H1 (cell line): ENCODE data around the gene KIF25. TPM values are rescaled to one million over a fixed set of nuclear protein-coding genes. Genes with fewer than 3 reads are reported as not detected.
A peak's percentile ranks its signal among the peaks of the same experiment; 100 is the strongest.

Source experiments
- CTCF ChIA-PET: fragments of 300-600 bp; sonication (Branson Sonifier 250); formaldehyde crosslinking; loops from one replicate; lab custom pipeline; 2021; ENCODE audit not compliant: partially characterized antibody; lab: Charles Lee
- POLR2A ChIA-PET: fragments of 300-600 bp; sonication (Branson Sonifier 250); formaldehyde crosslinking; loops from one replicate; lab custom pipeline; 2021; ENCODE audit warnings: inconsistent platforms; ENCODE audit not compliant: partially characterized antibody; lab: Charles Lee
- DNase-seq, 2 experiments: peaks; one replicate each; pipeline versions ENCODE4 v3.0.0 to v3.0.0-alpha.2; 2010 to 2022; ENCODE audit warnings: low spot score in 2 of 2, low read depth in 1 of 2, mixed read lengths in 1 of 2
- FAIRE-seq: peaks from 2 replicates; lab custom pipeline; 2011; peaks lifted over from hg19 to GRCh38; lab: Jason Lieb, UNC
- H2AFZ ChIP-seq: 2 replicates; pipeline ENCODE4 v1.8.1; 2012; ENCODE audit warnings: low read length, inconsistent platforms
- H2AK5ac ChIP-seq: 2 replicates; pipeline ENCODE4 v1.6.1; 2013; ENCODE audit warnings: low read depth, low read length
- H2BK120ac ChIP-seq: replicated peaks from 2 replicates; pipeline ENCODE3; 2013; ENCODE audit warnings: low read depth, low read length, inconsistent platforms
- H2BK12ac ChIP-seq: 2 replicates; pipeline ENCODE4 v1.6.1; 2013; ENCODE audit warnings: low read depth, low read length
- H2BK15ac ChIP-seq: 2 replicates; pipeline ENCODE4 v1.6.1; 2013; ENCODE audit warnings: low read length
- H2BK20ac ChIP-seq: 2 replicates; pipeline ENCODE4 v1.6.1; 2013; ENCODE audit warnings: low read length
- H2BK5ac ChIP-seq: 2 replicates; pipeline ENCODE4 v1.6.1; 2013; ENCODE audit warnings: low read depth, low read length
- H3K14ac ChIP-seq: 2 replicates; pipeline ENCODE4 v1.6.1; 2013; ENCODE audit warnings: inconsistent platforms; ENCODE audit not compliant: insufficient read length
- H3K18ac ChIP-seq: 2 replicates; pipeline ENCODE4 v1.6.1; 2013; ENCODE audit warnings: low read length; ENCODE audit errors: extremely low read depth
- H3K23ac ChIP-seq: 2 replicates; pipeline ENCODE4 v1.6.1; 2013; ENCODE audit warnings: inconsistent platforms; ENCODE audit not compliant: insufficient read length
- H3K23me2 ChIP-seq: 2 replicates; pipeline ENCODE4 v1.6.1; 2013; ENCODE audit warnings: low read depth, low read length
- H3K27ac ChIP-seq: 2 replicates; pipeline ENCODE4 v1.6.1; 2011; ENCODE audit warnings: low read depth, low read length, inconsistent platforms
- H3K27me3 ChIP-seq, 4 experiments: replicated peaks in 1 of 4; 1 replicate in 1 of 4; 2 replicates in 3 of 4; pipeline versions ENCODE4 v1.6.1 to v1.8.1; 2011 to 2013; ENCODE audit warnings: low read length in 3 of 4, mild to moderate bottlenecking in 3 of 4, inconsistent platforms in 2 of 4, mixed read lengths in 2 of 4, moderate library complexity in 1 of 4; ENCODE audit not compliant: control insufficient read depth in 3 of 4, insufficient read depth in 3 of 4; ENCODE audit errors: extremely low read depth in 1 of 4
- H3K36me3 ChIP-seq, 4 experiments: 2 replicates each; pipeline versions ENCODE4 v1.6.1 to v1.8.1; 2011 to 2013; ENCODE audit warnings: mild to moderate bottlenecking in 4 of 4, low read length in 3 of 4, moderate library complexity in 2 of 4, control low read depth in 1 of 4, inconsistent platforms in 1 of 4; ENCODE audit not compliant: insufficient read depth in 4 of 4, control insufficient read depth in 2 of 4
- H3K4ac ChIP-seq: replicated peaks from 2 replicates; pipeline ENCODE3; 2013; ENCODE audit warnings: low read length, low read depth, mixed read lengths, inconsistent platforms; ENCODE audit not compliant: insufficient read length
- H3K4me1 ChIP-seq, 4 experiments: replicated peaks in 1 of 4; 1 replicate in 1 of 4; 2 replicates in 3 of 4; pipeline versions ENCODE4 v1.6.1 to v1.8.1; 2011 to 2013; ENCODE audit warnings: low read length in 3 of 4, inconsistent platforms in 2 of 4, mixed read lengths in 1 of 4; ENCODE audit not compliant: insufficient read depth in 4 of 4, control insufficient read depth in 3 of 4
- H3K4me2 ChIP-seq, 2 experiments: 2 replicates each; pipeline versions ENCODE4 v1.6.1 to v1.8.1; 2011 to 2013; ENCODE audit warnings: low read depth in 2 of 2, low read length in 2 of 2, control low read depth in 1 of 2, inconsistent platforms in 1 of 2, mild to moderate bottlenecking in 1 of 2; ENCODE audit not compliant: insufficient read depth in 1 of 2
- H3K4me3 ChIP-seq, 4 experiments: fragments of 200-600, 300-600 bp in 1 of 4; sonication (generic), shearing (Covaris generic), sonication (Bioruptor Twin) in 1 of 4; 2 replicates each; pipeline versions ENCODE4 v1.5.1 to v1.8.1; 2011 to 2016; ENCODE audit warnings: low read length in 4 of 4, low read depth in 3 of 4, control low read depth in 2 of 4, inconsistent platforms in 2 of 4, mild to moderate bottlenecking in 2 of 4, mixed read lengths in 1 of 4, moderate library complexity in 1 of 4; ENCODE audit not compliant: insufficient read depth in 2 of 4; ENCODE audit errors: extremely low read depth in 1 of 4
- H3K56ac ChIP-seq: replicated peaks from 2 replicates; pipeline ENCODE3; 2013; ENCODE audit warnings: low read depth, mild to moderate bottlenecking, mixed read lengths, low read length, inconsistent platforms; ENCODE audit not compliant: insufficient read length
- H3K79me1 ChIP-seq: 2 replicates; pipeline ENCODE4 v1.6.1; 2013; ENCODE audit warnings: low read depth, low read length, control low read depth
- H3K79me2 ChIP-seq, 2 experiments: 2 replicates each; pipeline versions ENCODE4 v1.6.1 to v1.8.1; 2012 to 2013; ENCODE audit warnings: low read length in 2 of 2, mild to moderate bottlenecking in 2 of 2, inconsistent platforms in 1 of 2; ENCODE audit not compliant: insufficient read depth in 2 of 2, control insufficient read depth in 1 of 2
- H3K9ac ChIP-seq, 4 experiments: replicated peaks in 1 of 4; 1 replicate in 1 of 4; 2 replicates in 3 of 4; pipeline versions ENCODE4 v1.6.1 to v1.8.1; 2011 to 2013; ENCODE audit warnings: low read depth in 3 of 4, low read length in 3 of 4, control low read depth in 2 of 4, mild to moderate bottlenecking in 2 of 4, moderate library complexity in 2 of 4, inconsistent platforms in 1 of 4; ENCODE audit errors: extremely low read depth in 1 of 4
- H3K9me3 ChIP-seq, 2 experiments: 2 replicates each; pipeline versions ENCODE4 v1.6.1 to v1.8.1; 2012 to 2013; ENCODE audit warnings: mild to moderate bottlenecking in 2 of 2, moderate library complexity in 2 of 2, control low read depth in 1 of 2, inconsistent platforms in 1 of 2, low read depth in 1 of 2, low read length in 1 of 2, mixed read lengths in 1 of 2; ENCODE audit not compliant: insufficient read depth in 2 of 2
- H4K20me1 ChIP-seq, 2 experiments: replicated peaks in 1 of 2; 2 replicates each; pipeline versions ENCODE3 to v1.8.1; 2011 to 2013; ENCODE audit warnings: inconsistent platforms in 2 of 2, low read length in 2 of 2, mild to moderate bottlenecking in 1 of 2; ENCODE audit not compliant: insufficient read depth in 2 of 2, control insufficient read depth in 1 of 2
- H4K5ac ChIP-seq: 2 replicates; pipeline ENCODE4 v1.6.1; 2013; ENCODE audit warnings: low read length, low read depth, mixed read lengths, inconsistent platforms; ENCODE audit not compliant: insufficient read length
- H4K8ac ChIP-seq: 2 replicates; pipeline ENCODE4 v1.8.0; 2013; ENCODE audit warnings: mild to moderate bottlenecking, moderate library complexity, low read length, inconsistent platforms; ENCODE audit not compliant: insufficient read depth; ENCODE audit errors: extremely low read depth
- H4K91ac ChIP-seq: replicated peaks from 2 replicates; pipeline ENCODE3; 2013; ENCODE audit warnings: low read length, mixed read lengths, inconsistent platforms; ENCODE audit not compliant: insufficient read length
- JUND ChIP-seq: IDR thresholded peaks from 2 replicates; pipeline ENCODE4 v1.6.1; 2011; ENCODE audit warnings: mild to moderate bottlenecking, improper control_type of control experiment, low read length
- RAD21 ChIP-seq, 2 experiments: IDR thresholded peaks in 1 of 2; conservative IDR thresholded peaks in 1 of 2; 2 replicates each; pipeline ENCODE4 v1.6.1; 2011; ENCODE audit warnings: low read depth in 2 of 2, low read length in 2 of 2, improper control_type of control experiment in 1 of 2, inconsistent platforms in 1 of 2, mild to moderate bottlenecking in 1 of 2, moderate library complexity in 1 of 2
- RBBP5 ChIP-seq: IDR thresholded peaks from 2 replicates; pipeline ENCODE4 v1.7.1; 2012; ENCODE audit warnings: low read depth, mild to moderate bottlenecking, inconsistent platforms, low read length, moderate library complexity, borderline replicate concordance
- SRF ChIP-seq: IDR thresholded peaks from 2 replicates; pipeline ENCODE4 v1.6.1; 2011; ENCODE audit warnings: mild to moderate bottlenecking, low read depth, low read length, moderate library complexity
- WGBS, 2 experiments: shearing (Covaris generic) in 1 of 2; methylation state at CpG; one replicate each; pipeline versions ENCODE4 v1.1.6 to v1.1.7; 2013 to 2015; ENCODE audit warnings: low lambda C conversion rate in 2 of 2, mixed read lengths in 2 of 2, inconsistent platforms in 1 of 2, low coverage in 1 of 2, missing lambda C conversion rate in 1 of 2; ENCODE audit not compliant: insufficient replicate concordance in 2 of 2, insufficient coverage in 1 of 2, insufficient read length in 1 of 2; ENCODE audit errors: extremely low coverage in 1 of 2, missing lambda C conversion rate in 1 of 2; 5-methylcytosine and 5-hydroxymethylcytosine counted together
- polyA plus RNA-seq, 7 experiments: library from polyadenylated mRNA; depleted of rRNA in 3 of 7; stranded (reverse) in 5 of 7; unstranded in 2 of 7; fragments of >200 nt in 5 of 7; fragments of 200-250 nt in 2 of 7; gene quantifications; 1 replicate in 5 of 7; 2 replicates in 1 of 7; 4 replicates in 1 of 7; pipeline versions ENCODE4 v1.2.1 to v1.2.3, GENCODE V29; 2011 to 2013; ENCODE audit warnings: missing spikeins in 2 of 7, mixed read lengths in 2 of 7
- total RNA-seq: library from RNA; stranded (reverse); fragmentation: NEBNext Ultra II Directional; extraction: Animal tissue kit (Norgen Biotek cat#: 25700); gene quantifications from 2 replicates; pipeline ENCODE4 v1.2.1, GENCODE V29; 2021
- TF ChIP-seq, protein P1 (sequence below), 3 experiments: IDR thresholded peaks; 1 replicate in 2 of 3; 2 replicates in 1 of 3; pipeline versions ENCODE4 v1.5.1 to v1.6.1; 2011; ENCODE audit warnings: low read length in 3 of 3, mild to moderate bottlenecking in 3 of 3, inconsistent platforms in 2 of 3, low read depth in 1 of 3, moderate library complexity in 1 of 3; ENCODE audit not compliant: insufficient read depth in 1 of 3; ENCODE audit errors: control extremely low read depth in 1 of 3

Gene KIF25
- total and polyA plus RNA-seq, 2 of the 8 experiments (the other 6 are each of a cell fraction or from before 2014, with no cell fraction given) = 1.5 to 2.0 TPM

DNA sequence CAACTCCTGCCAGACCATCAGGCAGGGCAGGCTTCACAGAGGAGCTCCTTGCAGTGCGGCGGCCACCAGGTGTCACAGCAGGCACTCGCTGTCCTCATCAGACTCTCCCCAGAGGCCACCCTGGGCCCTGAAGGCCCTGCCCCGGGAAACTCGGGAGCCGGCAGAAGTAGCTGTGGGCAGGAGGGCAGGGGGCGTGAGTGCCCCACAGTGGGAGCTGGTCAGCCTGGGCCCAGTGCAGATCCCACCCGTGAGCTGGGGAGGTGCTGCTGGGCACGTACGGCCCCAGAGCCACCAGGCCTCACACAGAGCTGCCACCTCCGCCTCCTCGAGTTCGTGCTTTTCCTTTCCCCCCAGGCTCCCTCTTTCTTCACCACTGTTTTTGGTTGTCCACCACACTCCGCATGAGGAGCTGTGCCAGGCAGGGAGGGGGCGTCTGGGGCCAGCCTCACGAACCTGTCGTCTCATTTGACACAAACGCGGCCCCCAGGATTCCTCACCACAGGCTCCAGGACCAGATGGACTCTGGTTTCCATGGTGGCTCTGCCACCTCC, 47.7 kb downstream of the KIF25 start:
- Histone ChIP-seq H4K20me1 (no peaks in the 10 kb centered on the region), H3K14ac (no peak overlapping the region), H2AFZ (no peak overlapping the region), H3K9me3 (peaks cover 10 to 22% of the 10 kb centered on the region in 2 experiments), H3K27ac (no peak overlapping the region), H2BK120ac (no peak overlapping the region), H3K56ac (no peak overlapping the region), H3K79me2 (no peaks in the 10 kb centered on the region), H3K79me1 (no peaks in the 10 kb centered on the region), H2BK20ac (no peak overlapping the region), H2BK5ac (peak overlapping the region; percentile 35; the same call in 1 of the 2 replicates), H3K27me3 (no peaks in the 10 kb centered on the region), H2AK5ac (no peak overlapping the region), H3K18ac (no peak overlapping the region), H2BK15ac (no peak overlapping the region), H2BK12ac (no peak overlapping the region), H3K4me2 (no peak overlapping the region), H4K91ac (no peak overlapping the region), H3K4ac (no peak overlapping the region), H4K5ac (no peak overlapping the region), H3K4me1 (no peaks in the 10 kb centered on the region; a peak in 3 of 7 replicates), H3K23me2 (no peaks in the 10 kb centered on the region), H3K9ac (no peak overlapping the region), H3K4me3 (no peak overlapping the region), H4K8ac (peak overlapping the region; percentile 83; the same call in 1 of the 2 replicates), H3K36me3 (no peaks in the 10 kb centered on the region), H3K23ac (no peak overlapping the region)
- FAIRE-seq (no peak), DNase-seq (no peak)
- CTCF ChIA-PET = interaction anchor here (0.6 to 2.6 kb wide), 17 partner anchors 9 to 287 kb away, joined by 3 to 8 read pairs (median 3); no protein-coding TSS in a partner anchor
- 89% methylated on average over 19 of the region's 19 CpGs; no CpG with 5 or more reads in 1 of the 2 experiments for WGBS, 2 experiments
- POLR2A ChIA-PET = interaction anchor here (0.7 kb wide), 1 partner anchor 8 kb away, joined by 3 read pairs; no protein-coding TSS in a partner anchor
- TF ChIP-seq SRF (no peak), JUND (no peak), RBBP5 (no peak), RAD21 (IDR thresholded peaks at IDR 0.05 in 1 of 2, conservative IDR thresholded peaks at IDR 0.05 in 1 of 2; ENCODE audit: low read depth in 2 of 2, low read length in 2 of 2) (peak in 1 of 2 experiments; percentile 14; a peak in 1 of 4 replicates)
- TF ChIP-seq, protein P1, sequence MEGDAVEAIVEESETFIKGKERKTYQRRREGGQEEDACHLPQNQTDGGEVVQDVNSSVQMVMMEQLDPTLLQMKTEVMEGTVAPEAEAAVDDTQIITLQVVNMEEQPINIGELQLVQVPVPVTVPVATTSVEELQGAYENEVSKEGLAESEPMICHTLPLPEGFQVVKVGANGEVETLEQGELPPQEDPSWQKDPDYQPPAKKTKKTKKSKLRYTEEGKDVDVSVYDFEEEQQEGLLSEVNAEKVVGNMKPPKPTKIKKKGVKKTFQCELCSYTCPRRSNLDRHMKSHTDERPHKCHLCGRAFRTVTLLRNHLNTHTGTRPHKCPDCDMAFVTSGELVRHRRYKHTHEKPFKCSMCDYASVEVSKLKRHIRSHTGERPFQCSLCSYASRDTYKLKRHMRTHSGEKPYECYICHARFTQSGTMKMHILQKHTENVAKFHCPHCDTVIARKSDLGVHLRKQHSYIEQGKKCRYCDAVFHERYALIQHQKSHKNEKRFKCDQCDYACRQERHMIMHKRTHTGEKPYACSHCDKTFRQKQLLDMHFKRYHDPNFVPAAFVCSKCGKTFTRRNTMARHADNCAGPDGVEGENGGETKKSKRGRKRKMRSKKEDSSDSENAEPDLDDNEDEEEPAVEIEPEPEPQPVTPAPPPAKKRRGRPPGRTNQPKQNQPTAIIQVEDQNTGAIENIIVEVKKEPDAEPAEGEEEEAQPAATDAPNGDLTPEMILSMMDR (IDR thresholded peaks at IDR 0.05; ENCODE audit: control extremely low read depth in 1 of 3, insufficient read depth in 1 of 3, low read depth in 1 of 3, low read length in 3 of 3) = 0 out of 4 replicates have a peak, but pooled peaks of 1 of the 3 experiments have one; percentile 6
